Glutamatergic neuron (in vitro differentiated cells): ENCODE results near the gene GMCL2. TPM values are rescaled to one million over a fixed set of nuclear protein-coding genes. Genes with fewer than 3 reads are reported as not detected.

Source experiments
- DNase-seq: peaks from one replicate; pipeline ENCODE4 v3.0.0; 2022
- H3K27ac Mint-ChIP-seq: one replicate; pipeline ENCODE4 v1.8.0; 2020; ENCODE audit warnings: mild to moderate bottlenecking, mixed read lengths, inconsistent platforms; ENCODE audit not compliant: unreplicated experiment
- H3K27me3 Mint-ChIP-seq: one replicate; pipeline ENCODE4 v1.8.0; 2020; ENCODE audit warnings: mild to moderate bottlenecking, moderate library complexity, mixed read lengths, inconsistent platforms; ENCODE audit not compliant: unreplicated experiment
- H3K36me3 Mint-ChIP-seq: one replicate; pipeline ENCODE4 v1.8.0; 2020; ENCODE audit warnings: mild to moderate bottlenecking, mixed read lengths, inconsistent platforms; ENCODE audit not compliant: unreplicated experiment
- H3K4me1 Mint-ChIP-seq: one replicate; pipeline ENCODE4 v1.8.0; 2020; ENCODE audit warnings: mild to moderate bottlenecking, low read depth, mixed read lengths, inconsistent platforms; ENCODE audit not compliant: unreplicated experiment
- H3K4me3 Mint-ChIP-seq: one replicate; pipeline ENCODE4 v1.8.0; 2020; ENCODE audit warnings: mild to moderate bottlenecking, mixed read lengths, inconsistent platforms; ENCODE audit not compliant: unreplicated experiment
- H3K9me3 Mint-ChIP-seq: one replicate; pipeline ENCODE4 v1.8.0; 2020; ENCODE audit warnings: mild to moderate bottlenecking, moderate library complexity, mixed read lengths, inconsistent platforms; ENCODE audit not compliant: unreplicated experiment
- total RNA-seq: library from RNA; stranded (reverse); fragmentation: NEBNext Ultra II Directional; extraction: Animal tissue kit (Norgen Biotek cat#: 25700); gene quantifications from one replicate; pipeline ENCODE4 v1.2.1, GENCODE V29; 2021; ENCODE audit not compliant: unreplicated experiment
- TF ChIP-seq, protein P1 (sequence below): fragments of 200-600 bp; sonication (generic); IDR thresholded peaks from one replicate; pipeline ENCODE4 v1.5.0; 2021; ENCODE audit not compliant: partially characterized antibody, unreplicated experiment

Gene GMCL2
- total RNA-seq, 1 donor from 2014 or later = not detected

DNA sequence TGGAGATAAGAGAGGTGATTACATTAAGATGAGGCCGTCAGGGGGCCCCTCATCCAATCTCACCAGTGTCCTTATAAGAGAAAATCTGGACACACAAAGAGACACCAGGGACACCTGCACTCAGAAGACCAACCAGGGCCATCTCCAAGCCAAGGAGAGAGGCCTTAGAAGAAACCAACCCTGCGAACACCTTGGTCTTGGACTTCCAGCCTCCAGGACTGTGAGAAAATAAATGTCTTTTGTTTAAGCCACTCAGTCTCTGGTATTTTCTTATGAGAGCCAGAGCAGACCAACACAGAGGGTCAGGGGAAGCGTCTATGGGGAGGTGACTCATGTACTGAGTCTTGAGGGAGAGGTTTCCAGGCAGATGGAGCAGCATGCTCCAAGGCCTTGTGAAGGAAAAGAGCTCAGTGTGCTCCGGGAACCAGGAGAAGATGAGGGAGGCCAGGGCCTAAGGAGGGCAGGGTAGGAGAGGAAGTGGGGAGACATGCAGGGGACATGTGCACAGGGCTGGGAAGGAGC lies 40.0 kb upstream of the GMCL2 start:
- TF ChIP-seq, protein P1, sequence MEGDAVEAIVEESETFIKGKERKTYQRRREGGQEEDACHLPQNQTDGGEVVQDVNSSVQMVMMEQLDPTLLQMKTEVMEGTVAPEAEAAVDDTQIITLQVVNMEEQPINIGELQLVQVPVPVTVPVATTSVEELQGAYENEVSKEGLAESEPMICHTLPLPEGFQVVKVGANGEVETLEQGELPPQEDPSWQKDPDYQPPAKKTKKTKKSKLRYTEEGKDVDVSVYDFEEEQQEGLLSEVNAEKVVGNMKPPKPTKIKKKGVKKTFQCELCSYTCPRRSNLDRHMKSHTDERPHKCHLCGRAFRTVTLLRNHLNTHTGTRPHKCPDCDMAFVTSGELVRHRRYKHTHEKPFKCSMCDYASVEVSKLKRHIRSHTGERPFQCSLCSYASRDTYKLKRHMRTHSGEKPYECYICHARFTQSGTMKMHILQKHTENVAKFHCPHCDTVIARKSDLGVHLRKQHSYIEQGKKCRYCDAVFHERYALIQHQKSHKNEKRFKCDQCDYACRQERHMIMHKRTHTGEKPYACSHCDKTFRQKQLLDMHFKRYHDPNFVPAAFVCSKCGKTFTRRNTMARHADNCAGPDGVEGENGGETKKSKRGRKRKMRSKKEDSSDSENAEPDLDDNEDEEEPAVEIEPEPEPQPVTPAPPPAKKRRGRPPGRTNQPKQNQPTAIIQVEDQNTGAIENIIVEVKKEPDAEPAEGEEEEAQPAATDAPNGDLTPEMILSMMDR = no peak
- Mint-ChIP-seq H3K27ac (no peak overlapping the region), H3K27me3 (peaks cover 12% of the 10 kb centered on the region), H3K9me3 (peaks cover 15% of the 10 kb centered on the region), H3K36me3 (peaks cover 26% of the 10 kb centered on the region), H3K4me3 (no peak overlapping the region), H3K4me1 (peaks cover 20% of the 10 kb centered on the region)
- DNase-seq = no peak

DNA sequence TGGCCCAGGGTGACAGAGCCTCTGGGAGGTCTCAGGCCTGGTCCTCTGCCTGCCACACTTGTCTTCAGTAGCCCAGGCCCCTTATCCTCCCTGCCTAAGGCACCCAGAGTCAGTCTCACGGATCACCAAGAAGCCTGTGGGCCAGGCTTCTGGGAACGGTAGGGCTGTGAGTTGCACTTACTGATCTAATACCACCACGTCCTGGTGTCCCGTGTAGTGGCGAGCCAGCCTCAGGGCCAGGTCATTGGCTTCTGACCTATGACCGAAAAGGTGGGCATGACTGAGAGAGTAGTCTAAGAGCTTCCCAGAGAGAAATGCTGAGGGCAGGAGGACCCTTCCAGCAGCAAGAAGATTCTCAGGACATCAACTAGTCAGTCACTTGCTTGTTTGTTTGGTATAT lies 38.0 kb upstream of the GMCL2 start:
- peaks cover 6% of the 10 kb centered on the region for H3K27me3 Mint-ChIP-seq
- TF ChIP-seq, protein P1 = no peak
- no peak overlapping the region for H3K4me3 Mint-ChIP-seq
- H3K9me3 Mint-ChIP-seq = peaks cover 11% of the 10 kb centered on the region
- no peak overlapping the region for H3K27ac Mint-ChIP-seq
- no peak for DNase-seq
- peaks cover 26% of the 10 kb centered on the region for H3K36me3 Mint-ChIP-seq
- H3K4me1 Mint-ChIP-seq = peaks cover 6% of the 10 kb centered on the region

DNA sequence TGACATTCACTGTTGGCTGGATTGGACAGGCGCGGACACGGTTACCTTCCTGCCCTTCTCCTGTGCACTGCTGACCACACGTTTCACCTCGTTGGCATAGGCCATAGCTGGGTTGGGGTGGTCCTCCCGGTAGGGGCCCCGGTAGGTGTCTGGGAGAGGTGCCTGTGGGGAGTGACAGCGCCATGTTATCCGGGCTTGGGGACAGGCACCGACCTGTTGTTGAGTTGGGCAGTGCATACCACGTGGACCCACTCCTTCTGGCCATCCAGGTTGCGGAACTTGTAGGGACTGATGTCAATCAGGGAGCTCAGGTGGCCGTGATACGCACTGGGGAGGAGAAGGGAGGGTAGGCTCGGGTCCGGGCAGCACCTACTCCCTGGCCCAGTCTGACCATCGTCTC lies 37.2 kb upstream of the GMCL2 start:
- peaks cover 6% of the 10 kb centered on the region for H3K27me3 Mint-ChIP-seq
- H3K4me1 Mint-ChIP-seq = peaks cover 3% of the 10 kb centered on the region
- no peak overlapping the region for H3K4me3 Mint-ChIP-seq
- no peak for DNase-seq
- peaks cover 9% of the 10 kb centered on the region for H3K9me3 Mint-ChIP-seq
- peaks cover 24% of the 10 kb centered on the region for H3K36me3 Mint-ChIP-seq
- H3K27ac Mint-ChIP-seq = no peak overlapping the region
- TF ChIP-seq, protein P1 = no peak

DNA sequence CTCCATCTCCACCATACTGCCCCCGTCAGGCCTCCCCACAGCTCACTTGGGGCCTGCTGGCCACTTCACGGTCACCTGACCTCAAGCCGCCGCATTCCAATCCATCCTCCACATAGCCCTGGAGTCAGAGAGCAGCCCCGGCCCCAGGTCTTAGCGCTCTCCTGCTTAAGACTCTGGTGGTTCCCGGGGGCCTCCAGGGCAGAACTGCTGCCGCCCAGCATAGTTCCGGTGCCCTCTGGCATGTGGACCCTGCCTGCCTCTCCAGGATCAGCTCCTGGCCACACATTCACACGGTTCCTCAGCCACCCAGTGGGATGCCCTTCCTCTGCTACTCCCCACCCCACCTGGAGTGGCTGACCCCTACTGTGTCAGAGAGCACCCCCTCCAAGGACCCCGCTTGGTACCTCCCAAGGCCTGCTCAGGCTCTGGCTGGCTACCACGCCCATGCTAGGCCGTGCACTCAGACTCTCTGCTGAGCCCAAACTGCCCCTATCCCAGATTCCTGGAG lies 36.7 kb upstream of the GMCL2 start:
- Mint-ChIP-seq H3K9me3 (peaks cover 9% of the 10 kb centered on the region), H3K27ac (no peak overlapping the region), H3K4me1 (peaks cover 3% of the 10 kb centered on the region), H3K4me3 (no peak overlapping the region), H3K36me3 (peaks cover 21% of the 10 kb centered on the region), H3K27me3 (peaks cover 6% of the 10 kb centered on the region)
- TF ChIP-seq, protein P1 = no peak
- no peak for DNase-seq

DNA sequence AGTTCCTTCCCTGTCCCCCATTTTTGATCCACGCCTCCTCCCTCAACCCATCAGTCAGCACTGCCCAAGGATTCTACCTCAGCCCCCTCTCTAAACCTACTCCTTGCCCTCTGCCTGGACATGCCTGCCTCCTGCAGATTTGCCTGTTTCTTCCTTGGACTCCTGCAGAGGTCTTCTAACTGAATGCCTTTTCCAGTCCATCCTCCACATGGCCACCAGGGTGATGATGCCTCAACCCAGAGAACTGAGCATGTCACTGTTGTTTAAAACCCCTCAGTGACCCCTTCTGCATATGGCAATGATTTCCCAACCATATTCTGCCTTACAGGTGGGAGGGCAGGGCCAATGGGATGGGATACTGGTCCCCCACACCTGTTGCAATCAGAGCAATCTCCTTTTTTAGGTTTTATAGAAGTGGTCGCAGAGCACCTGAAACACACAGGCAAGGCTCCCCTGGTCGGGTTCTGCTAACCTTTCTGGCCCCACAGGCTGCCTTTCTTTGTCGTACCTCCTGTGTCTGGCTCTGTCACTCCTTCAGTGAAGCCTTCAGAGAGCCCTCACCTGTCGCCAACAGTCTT lies 36.1 kb upstream of the GMCL2 start:
- TF ChIP-seq, protein P1 = no peak
- Mint-ChIP-seq H3K27ac (peak overlapping the region; percentile 60), H3K36me3 (peaks cover 17% of the 10 kb centered on the region), H3K27me3 (peaks cover 6% of the 10 kb centered on the region), H3K4me3 (no peak overlapping the region), H3K4me1 (peaks cover 3% of the 10 kb centered on the region), H3K9me3 (peaks cover 9% of the 10 kb centered on the region)
- no peak for DNase-seq
